Measurements from ENCODE around the gene SNX2.
"Not testable (repeated sequence)": the region's sequence is repeated elsewhere in the genome, so short reads cannot be mapped to it uniquely, and the experiment has no call there.

Gene SNX2, protein sequence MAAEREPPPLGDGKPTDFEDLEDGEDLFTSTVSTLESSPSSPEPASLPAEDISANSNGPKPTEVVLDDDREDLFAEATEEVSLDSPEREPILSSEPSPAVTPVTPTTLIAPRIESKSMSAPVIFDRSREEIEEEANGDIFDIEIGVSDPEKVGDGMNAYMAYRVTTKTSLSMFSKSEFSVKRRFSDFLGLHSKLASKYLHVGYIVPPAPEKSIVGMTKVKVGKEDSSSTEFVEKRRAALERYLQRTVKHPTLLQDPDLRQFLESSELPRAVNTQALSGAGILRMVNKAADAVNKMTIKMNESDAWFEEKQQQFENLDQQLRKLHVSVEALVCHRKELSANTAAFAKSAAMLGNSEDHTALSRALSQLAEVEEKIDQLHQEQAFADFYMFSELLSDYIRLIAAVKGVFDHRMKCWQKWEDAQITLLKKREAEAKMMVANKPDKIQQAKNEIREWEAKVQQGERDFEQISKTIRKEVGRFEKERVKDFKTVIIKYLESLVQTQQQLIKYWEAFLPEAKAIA

DNA sequence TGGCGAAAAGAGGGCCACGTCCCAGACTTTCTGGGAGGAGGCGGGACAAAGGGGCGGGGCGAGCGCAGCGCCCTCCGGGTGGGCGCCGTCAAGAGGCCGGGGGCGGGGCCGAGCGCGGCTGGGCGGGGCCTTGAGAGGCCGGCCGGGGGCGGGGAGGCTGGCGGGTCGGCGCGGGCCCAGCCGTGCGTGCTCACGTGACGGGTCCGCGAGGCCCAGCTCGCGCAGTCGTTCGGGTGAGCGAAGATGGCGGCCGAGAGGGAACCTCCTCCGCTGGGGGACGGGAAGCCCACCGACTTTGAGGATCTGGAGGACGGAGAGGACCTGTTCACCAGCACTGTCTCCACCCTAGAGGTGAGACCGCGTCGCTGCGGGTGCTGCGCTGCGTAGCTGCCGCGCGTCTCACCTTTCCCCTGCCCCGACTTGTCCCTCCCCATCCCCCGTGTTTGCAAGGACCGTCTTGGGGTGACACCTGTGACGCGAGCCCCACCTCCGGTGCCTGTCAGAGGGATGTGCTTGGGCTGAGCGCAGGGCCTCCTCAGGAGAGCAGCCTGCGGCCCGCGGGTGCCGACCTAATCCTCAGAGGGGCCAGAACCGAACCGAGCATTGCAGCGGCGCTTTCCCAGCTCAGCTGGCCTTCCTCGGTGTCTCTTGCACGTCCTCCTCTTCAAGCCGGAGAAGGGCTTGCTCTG is at the start of gene SNX2:
TSS of gene SNX2 (plus strand) at position 220 of the 689 bp plus-strand sequence. CDS start at position 244, 24 bp downstream.
- peak; percentile 87 for DNase-seq

DNA sequence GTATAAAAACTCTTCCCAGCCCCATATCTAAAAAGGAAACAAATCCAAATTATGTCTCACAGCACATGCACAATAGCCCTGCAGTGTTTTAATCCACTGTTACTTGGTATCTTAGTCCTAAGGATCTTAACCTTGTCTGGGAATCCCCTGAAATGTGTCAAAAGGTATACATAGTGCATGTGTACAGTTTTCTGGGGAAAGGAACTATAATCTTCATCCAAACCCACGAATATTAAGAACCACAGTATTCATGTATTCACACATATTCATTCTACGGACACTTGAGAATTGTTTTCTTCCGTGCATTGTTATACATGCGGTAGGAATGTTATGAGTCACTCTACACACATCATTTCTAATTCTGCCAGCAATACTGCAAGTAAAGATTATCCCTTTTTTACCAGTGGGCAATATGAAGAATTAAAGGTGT is 47.8 kb upstream of the SNX2 start:
- no peak for DNase-seq

DNA sequence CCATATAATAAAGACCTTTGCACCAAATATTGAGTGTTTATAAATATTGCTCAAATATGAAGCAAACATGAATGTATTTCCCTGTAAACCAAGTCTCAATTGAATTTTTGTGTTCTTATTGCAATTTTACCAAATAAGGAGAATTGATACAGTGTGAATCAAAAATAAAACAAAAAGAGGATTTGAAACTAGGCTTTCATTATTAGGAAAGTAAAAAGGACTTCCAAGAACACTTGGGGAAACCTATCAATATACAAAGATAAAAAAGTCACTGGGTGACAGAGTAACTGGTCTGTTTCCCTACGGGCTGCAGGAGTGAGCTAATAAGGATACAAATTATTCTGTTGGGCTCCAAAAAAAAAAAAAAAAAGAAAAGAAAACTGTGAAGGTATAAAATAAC is 44.8 kb upstream of the SNX2 start:
- DNase-seq, result no peak

DNA sequence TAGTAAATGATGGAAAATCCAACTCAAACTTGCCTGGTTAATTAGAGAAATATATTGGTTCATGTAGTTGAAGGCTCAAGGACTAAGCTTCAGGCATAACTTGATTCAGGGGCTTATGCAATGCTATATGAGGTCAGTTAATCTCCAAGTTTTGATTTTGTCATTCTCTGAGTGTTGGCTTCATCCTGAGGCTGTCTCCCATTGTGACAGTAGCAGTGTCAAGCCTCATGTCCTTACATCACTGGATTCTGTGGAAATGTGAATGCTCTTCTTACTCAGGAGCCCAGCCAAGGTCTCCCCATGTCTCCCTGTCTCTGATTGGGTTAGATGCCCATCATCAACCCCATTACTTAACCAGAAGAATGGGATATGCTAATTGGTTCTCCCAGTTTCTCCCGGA is 44.4 kb upstream of the SNX2 start:
- no peak for DNase-seq

DNA sequence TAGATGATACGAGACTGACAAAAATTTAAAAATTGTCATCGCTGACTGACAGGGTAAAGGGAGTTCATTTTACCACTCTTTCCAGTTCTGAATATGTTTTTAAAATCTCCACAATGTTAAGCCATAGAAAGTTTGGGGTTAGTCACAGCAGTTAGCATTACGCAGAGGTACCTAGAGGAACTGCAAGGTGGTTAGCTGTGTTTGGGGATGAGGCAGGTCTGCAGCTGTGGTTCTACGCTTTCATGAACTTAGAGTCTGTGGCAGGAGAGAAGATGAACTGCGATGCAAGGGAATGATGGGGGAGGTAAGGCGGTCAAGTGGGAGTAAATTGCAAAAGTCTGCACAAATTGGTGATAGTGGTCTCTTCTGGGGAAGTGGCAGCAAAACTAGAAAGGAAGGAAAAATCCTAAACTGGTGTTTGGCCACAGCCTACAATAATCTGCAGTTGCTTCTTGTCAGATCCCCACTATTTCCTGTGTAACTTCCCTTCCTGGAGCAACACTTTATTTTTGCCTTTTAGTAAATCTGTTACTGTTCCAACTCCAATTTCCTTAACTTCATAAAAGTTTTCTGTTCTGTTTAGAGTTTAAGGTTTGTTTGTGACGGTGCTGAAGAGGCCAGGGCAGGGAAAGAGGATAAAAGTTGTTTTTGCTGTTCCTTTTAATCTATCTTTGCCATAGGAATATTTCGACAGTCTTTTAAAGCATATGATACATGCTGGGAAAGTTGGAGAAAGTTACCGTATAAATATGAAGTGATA is 38.6 kb upstream of the SNX2 start:
- no peak for DNase-seq

DNA sequence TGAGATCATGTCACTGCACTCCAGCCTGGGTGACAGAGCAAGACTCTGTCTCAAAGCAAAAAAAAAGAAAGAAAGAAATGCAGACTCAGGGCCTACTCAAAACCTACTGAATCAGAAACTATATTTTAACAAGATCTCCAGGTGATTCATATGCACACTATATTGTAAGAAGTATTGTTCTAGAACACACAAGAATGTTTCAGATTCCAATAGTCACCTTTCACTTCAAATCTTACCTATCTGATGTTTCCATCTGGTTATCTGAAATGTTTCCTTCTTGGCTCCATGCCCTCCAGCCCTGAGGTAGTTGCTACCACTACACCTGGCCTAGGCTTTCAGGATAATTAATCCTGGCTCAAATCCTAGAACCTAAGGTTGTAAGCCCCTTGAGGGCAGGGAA is 36.8 kb upstream of the SNX2 start:
- no peak for DNase-seq

DNA sequence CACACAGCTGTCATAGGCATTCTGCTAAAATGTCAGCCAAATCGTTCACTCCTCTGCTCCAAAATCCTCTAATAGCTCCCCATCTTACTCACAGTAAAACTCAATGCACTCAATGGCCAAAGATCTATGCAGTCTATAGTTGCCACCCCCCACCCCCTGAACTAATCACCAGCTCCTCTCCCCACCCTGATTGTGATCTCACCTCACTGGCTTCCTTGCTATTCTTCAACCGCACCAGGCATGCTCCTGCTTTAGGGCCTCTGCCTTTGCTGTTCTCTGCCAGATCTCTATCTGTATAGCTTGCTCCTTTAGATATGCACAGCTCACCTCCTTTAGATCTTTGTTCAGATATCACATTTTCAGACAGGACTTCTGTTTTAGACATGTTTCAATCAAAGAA is 33.2 kb upstream of the SNX2 start:
- DNase-seq, result no peak

DNA sequence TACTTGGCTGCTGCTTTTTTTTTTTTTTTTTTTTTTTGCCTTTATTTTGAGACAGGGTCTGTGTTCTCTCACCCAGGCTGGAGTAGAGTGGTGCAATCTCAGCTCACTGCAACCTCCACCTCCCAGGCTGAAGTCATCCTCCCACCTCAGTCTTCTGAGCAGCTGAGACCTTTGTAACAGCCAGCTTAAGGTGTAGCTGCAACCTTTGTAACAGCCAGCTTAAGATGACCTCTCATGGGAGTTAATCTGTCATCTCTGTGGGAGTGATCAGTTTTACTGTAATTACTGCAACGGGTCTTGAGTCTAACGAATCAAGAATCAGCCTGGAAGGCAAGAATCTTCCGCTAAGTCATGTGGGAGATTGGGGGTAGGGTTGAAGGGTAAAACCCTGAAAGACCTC is 31.6 kb upstream of the SNX2 start:
- no peak for DNase-seq

DNA sequence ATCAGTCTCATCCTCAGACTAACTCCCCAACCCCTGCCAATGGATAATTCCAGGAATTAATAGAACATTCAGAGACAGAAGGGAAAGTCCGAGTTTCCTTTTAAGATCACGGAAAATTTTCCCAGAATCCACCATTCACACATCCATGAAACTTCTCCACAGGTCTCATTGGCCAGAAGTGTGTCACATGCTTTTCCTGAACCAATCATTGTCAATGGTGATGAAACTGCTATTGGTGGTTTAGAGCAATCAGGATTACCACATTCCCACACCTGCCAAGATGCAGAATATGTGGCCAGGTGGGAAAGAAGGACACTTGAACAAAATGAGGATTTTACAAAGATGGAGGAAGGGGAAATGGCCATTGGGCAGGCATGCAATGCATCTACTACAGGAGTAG is 29.3 kb upstream of the SNX2 start:
- DNase-seq, result no peak

DNA sequence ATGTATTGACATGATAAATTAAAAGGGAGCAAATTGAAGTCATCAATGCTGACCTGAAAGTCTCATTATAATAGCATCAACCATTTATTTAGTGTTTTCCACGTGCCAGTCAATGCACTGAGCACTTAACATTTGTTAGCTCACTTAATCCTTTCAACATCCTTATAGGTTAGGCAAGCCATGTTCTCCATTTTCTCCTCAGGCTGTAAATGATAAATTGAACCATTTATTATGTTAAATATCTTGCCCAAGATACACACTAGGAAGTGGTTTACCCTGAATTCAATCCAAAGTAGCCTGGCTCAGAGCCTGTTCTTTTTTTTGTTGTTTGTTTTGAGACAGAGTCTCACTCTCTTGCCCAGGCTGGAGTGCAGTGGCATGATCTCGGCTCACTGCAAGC is 25.0 kb upstream of the SNX2 start:
- DNase-seq, result no peak

DNA sequence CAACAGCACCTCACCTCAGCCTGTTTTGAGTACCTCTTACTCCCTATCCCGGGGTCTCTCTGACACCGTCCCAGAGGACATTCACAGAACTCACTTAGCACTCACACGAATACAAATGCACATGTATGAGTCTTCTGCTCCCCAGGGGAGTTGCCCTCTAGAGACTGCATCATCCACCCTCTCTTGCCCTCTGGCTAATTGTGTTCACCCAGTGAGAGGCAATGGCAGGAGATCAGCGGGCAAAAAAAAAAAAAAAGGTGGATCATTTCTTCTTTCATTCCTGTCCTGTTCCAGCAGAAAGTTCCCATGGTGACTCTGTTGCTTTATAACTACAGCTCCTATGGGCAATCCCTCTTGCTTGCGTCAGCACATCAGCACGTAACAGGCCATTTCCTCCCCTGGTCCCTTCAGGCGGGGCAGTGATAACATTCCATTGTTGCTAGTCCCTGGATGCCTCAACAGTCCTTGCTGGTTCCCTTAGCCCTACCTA is 23.5 kb upstream of the SNX2 start:
- DNase-seq, result no peak

DNA sequence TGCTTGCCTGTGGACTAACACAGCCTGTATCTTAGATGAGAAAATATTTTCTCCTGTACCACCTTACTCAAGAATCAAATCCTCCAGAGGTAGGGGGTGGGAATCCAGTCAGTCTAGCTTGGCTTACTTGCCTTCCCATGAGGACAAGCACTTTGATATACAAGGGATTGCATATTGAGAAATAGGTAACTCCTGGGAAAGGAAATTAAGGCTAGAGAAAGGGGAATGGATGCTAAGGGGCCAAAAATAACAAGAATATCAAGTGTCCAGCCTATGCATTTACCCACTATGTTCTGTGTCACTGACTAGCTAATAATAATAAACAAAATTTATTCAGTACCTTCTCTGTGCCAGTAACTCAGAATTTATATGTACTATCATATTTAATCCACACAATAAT is 21.4 kb upstream of the SNX2 start:
- DNase-seq, result no peak

DNA sequence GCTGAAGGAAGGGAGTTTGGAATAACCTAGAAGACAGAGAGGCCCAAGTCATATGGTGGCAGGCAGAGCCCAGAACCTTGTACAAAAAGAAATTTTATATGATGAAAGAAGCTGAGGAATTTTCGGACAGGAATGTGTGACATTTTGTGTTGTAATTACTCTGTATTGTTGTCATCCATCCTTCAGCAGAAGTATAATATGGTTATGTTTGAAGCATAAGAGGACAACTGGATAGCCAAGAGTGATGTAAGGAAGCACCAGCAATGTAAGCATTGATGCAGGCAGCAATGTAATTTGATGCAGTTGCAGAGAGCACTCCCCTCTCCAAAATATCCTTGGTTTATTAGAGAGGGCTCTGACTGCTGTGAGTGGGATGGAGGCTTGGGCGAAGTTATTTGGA is 19.1 kb upstream of the SNX2 start:
- DNase-seq, result no peak

DNA sequence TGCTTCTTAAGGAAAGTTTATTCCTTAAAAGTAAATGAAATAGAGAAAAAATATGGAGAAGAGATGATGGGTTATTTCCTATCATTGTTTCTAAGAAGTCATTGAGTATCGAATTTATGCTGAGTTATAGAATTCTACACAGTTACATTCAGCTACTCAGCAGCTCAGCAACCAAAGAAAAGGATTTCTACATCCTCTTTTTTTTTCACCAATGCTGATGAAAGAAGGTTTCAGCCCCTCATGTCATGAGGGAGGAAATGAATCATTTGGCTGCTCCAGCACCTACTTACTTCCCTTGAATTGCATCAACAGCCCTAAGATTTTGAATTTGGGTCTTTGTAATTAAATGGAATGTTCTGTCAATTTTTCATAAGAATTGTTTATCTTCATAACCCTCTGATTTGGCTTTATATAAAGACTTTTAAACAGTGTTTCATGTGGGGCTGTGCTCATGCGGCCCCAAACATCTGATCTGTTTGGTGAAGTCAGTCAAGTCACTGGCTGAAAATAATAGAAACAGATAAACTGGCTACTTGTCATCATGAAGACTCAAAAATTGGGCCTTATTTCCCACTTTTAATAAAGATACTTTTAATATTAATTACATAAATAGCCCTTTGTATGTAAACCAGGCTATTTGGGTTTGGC is 18.5 kb upstream of the SNX2 start:
- no peak for DNase-seq

DNA sequence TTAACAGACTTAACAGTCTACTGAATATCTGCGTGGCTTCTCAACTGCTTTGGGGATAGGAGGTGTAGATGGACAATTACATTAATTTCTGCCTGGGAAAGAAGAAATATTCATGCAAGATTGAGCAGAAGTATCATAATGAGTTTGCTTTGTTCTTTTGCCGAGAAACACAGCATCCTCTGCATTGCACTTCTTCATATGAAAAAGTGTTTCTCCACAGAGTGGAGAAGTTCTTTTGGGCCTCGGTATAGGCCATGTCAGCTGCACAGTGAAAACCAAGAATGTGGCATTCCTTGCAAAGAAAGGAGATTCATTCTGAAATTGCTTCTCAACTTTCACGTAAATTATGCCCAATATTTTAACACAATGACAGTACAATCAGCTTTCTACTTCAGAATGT is 17.6 kb upstream of the SNX2 start:
- DNase-seq, result no peak

DNA sequence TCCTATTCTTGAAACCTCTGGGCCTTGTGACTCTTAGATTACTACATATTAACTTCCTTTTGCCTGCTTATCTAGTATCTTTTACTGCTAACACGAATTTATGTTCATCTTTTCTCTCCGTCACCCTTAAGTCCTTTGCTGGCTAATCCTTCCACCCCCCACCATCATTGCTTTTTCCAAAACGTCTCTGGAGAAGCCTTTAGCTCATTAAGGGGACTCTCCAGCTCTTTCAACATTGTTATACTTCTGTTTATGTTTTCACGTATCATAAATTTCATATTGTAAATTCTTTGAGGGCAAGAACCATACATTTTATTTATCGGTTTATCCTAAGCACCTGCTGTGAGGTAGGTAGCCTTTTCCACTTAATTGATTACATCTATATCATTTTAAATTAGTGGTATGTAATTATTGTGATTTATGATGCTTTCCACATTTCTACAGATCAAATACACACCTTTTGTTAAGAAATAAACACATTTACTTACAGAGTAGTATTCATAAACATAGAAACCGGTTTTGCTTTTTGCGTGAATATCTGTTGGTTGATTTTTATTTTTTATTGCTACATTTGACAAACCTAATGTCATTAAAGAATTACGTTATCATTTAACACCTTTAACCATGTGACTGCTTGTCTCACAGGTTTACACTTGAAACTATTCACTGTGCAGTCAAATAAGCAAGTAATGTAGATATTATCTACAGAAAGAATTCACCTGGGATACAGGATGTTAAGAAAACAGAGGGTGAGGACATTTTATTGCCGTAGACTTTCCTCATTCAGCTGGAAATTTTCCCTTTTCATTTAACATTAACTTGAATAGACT is 15.4 kb upstream of the SNX2 start:
- no peak for DNase-seq

DNA sequence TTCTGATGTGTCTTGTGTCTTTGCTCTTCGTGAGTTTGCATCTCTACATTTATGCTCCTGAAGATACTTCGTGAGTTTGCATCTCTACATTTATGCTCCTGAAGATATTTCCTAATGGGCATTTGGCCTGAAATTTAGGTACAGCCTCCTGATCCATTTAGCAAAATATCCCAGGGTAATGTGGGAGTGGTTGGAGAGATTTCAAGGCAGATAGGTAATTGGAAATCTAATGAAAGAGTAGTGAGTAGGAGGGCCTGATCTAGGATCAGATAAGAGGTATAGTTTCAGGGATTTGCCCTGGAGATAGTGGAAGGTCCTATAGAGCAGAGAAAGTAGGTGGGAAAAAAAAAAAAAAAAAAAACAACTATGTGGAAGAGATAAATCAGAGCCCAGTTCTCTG is 14.6 kb upstream of the SNX2 start:
- no peak for DNase-seq

DNA sequence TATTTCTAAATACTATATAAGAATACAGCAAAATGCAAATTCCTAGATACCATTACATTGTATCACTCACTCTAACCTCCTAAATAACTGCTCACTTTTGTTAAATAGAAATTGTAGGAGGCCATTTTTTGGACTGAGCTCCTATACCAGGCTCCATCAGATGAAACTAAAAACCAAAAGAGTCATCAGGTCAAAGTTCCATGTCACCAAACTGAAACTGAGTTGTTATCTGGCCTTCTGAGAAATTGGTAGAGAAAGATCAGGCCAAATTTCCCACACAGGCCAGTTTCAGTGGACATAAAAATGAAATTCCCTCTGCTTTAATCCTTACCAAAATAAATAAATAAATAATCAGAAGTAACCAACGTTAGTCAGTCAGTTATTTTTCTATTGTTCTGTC is 13.8 kb upstream of the SNX2 start:
- no peak for DNase-seq

DNA sequence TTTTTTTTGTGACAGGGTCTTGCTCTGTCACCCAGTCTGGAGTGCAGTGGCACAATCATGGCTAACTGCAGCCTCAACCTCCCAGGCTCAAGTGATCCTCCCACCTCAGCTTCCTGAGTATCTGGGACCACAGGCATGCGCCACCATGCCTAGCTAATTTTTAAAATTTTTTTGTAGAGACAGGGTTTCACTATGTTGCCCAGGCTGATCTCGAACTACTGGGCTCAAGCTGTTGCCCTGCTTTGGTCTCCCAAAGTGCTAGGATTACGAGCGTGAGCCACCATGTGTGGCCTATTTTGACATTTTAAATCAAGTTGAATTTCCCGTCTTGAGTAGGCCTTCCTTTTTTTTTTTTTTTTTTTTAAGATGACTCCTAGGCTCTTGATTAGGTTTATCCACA is 13.0 kb upstream of the SNX2 start:
- DNase-seq, result not testable (repeated sequence)

DNA sequence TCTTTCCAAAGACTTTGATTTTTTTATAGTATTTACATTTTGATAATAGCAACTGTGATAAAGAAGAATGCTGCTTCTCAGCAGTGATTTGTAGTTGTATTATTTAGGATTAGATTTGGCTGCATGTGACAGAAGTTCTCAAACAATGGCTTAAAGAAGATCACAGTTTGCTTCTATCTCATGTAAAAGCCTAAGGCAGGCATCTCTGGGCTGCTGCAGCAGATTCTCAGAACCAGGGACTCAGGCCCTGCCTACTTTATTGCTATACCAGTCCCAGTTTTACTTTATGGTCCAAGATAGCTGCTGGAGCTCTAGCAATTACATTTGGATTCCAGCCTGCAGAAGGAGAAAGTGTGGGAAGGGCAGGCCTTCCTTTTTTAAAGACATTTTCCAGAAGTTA is 8.8 kb upstream of the SNX2 start:
- DNase-seq, result no peak

DNA sequence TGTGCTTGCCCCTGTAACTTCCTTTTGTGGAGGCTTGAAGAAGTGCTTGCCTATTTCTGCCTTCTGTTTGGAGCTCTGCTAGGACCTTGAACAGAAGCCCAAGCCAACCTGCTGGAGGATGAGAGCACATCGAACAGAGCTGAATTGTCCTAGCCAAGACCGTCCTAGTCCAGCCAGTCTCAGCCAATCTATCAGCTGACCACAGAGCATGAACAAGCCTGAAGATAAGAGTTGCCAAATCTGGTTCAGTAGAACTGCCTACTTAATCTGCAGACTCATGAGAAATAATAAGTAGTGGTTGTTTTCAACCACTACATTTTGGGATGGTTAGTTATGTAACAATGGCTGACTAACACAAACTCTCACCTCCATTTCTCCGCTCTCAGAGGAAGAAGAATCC is 4.4 kb upstream of the SNX2 start:
- DNase-seq, result peak; percentile 24

DNA sequence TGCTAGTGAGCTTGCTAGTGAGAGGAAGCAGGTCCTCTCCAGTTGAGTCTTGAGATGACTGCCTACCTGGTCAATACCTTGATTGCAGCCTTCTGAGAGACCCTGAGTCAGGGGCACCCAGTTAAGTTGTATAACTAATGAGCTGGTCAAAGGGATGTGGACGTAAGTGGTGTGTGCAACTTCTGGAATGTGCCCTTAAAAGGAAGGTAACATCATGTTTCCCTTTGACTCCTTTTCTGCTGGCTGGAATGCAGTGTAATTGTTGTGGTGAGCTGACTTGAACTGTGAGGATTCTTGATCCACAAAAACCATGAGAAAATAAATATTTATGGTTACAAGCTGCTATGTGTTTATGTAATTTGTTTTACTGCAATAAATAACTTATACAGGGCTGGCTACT is 2.4 kb upstream of the SNX2 start:
- DNase-seq, result no peak

Data from hematopoietic multipotent progenitor cell treated with erythropoietin and hydrocortisone succinate and interleukin-3 and kit ligand, for 8 days (in vitro differentiated cells).